ENCODE data around the gene GPSM1. TPM values are rescaled to one million over a fixed set of nuclear protein-coding genes. Genes with fewer than 3 reads are reported as not detected.
A peak's percentile ranks its signal among the peaks of the same experiment; 100 is the strongest.

Gene GPSM1
- total RNA-seq, 1 experiment from 2014 or later = 24.7 TPM

GRCh38 chr9:136318111-136318775 is 9.1 kb upstream of the GPSM1 start:
- peaks cover 6 to 19% (median 7%) of the 10 kb centered on the region in 3 experiments; a peak in 6 of 7 replicates for H3K36me3 Mint-ChIP-seq (ENCODE audit: insufficient read depth in 1 of 3, low read depth in 3 of 3)
- Histone ChIP-seq H3K79me1 (ENCODE audit: insufficient read depth, low read depth, low read length, poor library complexity, severe bottlenecking) (no peaks in the 10 kb centered on the region), H3K9ac (ENCODE audit: extremely low read depth, insufficient read length, low read length) (no peak overlapping the region), H3K79me2 (ENCODE audit: insufficient read depth, low read length) (no peaks in the 10 kb centered on the region), H3K23ac (ENCODE audit: insufficient read length, low read depth, low read length) (no peak overlapping the region), H3K4ac (ENCODE audit: low read depth, low read length) (no peak overlapping the region), H3K27ac (ENCODE audit: insufficient read length, low read depth, low read length) (no peak overlapping the region), H2BK5ac (ENCODE audit: insufficient read length, low read length) (no peak overlapping the region), H2AK5ac (ENCODE audit: insufficient read length, low read length) (no peak overlapping the region), H2BK12ac (ENCODE audit: insufficient read length, low read depth, low read length) (no peak overlapping the region), H4K20me1 (ENCODE audit: control insufficient read depth, insufficient read depth, insufficient read length) (no peaks in the 10 kb centered on the region), H2BK15ac (ENCODE audit: low read depth, low read length) (no peak overlapping the region), H4K5ac (ENCODE audit: insufficient read length, low read depth, low read length) (no peak overlapping the region), H3K9me3 (ENCODE audit: control insufficient read depth, low read depth, low read length) (no peaks in the 10 kb centered on the region), H4K91ac (ENCODE audit: insufficient read length, low read depth, low read length) (no peak overlapping the region), H3K56ac (ENCODE audit: insufficient read length, low read depth, low read length) (no peak overlapping the region), H3T11ph (ENCODE audit: low read length) (no peak overlapping the region), H3K23me2 (ENCODE audit: insufficient read length, low read depth, low read length, poor library complexity, severe bottlenecking) (no peaks in the 10 kb centered on the region), H3K4me2 (ENCODE audit: insufficient read depth, insufficient read length, low read length) (no peak overlapping the region), H2AFZ (ENCODE audit: low read length) (no peak overlapping the region), H3K18ac (ENCODE audit: insufficient read length, low read depth, low read length) (no peak overlapping the region), H3K27me3 (ENCODE audit: insufficient read depth, low read length) (no peaks in the 10 kb centered on the region), H3K4me1 (ENCODE audit: insufficient read depth, low read length) (no peaks in the 10 kb centered on the region), H3K14ac (ENCODE audit: insufficient read depth, low read length) (no peak overlapping the region), H4K8ac (replicated peaks; ENCODE audit: insufficient read length, low read depth, low read length) (no peak overlapping the region), H2BK120ac (ENCODE audit: low read depth, low read length, poor library complexity, severe bottlenecking) (no peak overlapping the region), H2BK20ac (ENCODE audit: low read depth, low read length, poor library complexity, severe bottlenecking) (no peak overlapping the region)
- H3K27ac Mint-ChIP-seq = peak overlapping the region in 1 of 3 experiments; percentile 31; a peak in 1 of 7 replicates
- DNase-seq = no peak
- no CpG with 5 or more reads among the region's 21 CpGs for WGBS (ENCODE audit: extremely low coverage, insufficient read length, low lambda C conversion rate)
- peaks cover 5% of the 10 kb centered on the region for H3K27me3 Mint-ChIP-seq (ENCODE audit: low read depth)
- H3K4me3 Mint-ChIP-seq = no peak overlapping the region; a peak in 1 of 5 replicates
- no peak for TF ChIP-seq CTCF (conservative IDR thresholded peaks at IDR 0.05)
- peaks cover 15 to 17% of the 10 kb centered on the region in 2 experiments for H3K9me3 Mint-ChIP-seq
- no peaks in the 10 kb centered on the region for H3K4me1 Mint-ChIP-seq
